Femur (tissue), 1 donor: ENCODE measurements around the gene P3R3URF.

Source experiments
- DNase-seq: peaks from one replicate; pipeline ENCODE4 v3.0.0-alpha.2; 2017

Gene P3R3URF

GRCh38 chr1:46171351-46171750 is 4.9 kb downstream of the P3R3URF start:
- DNase-seq, result no peak

GRCh38 chr1:46169811-46170454 is 6.4 kb downstream of the P3R3URF start:
- no peak for DNase-seq

- DNase-seq, result no peak
Measured at GRCh38 chr1:46168477-46168876, 7.8 kb downstream of the P3R3URF start.

GRCh38 chr1:46166521-46167462 is 9.5 kb downstream of the P3R3URF start:
- DNase-seq, result peak; percentile 57

GRCh38 chr1:46160212-46160611 is 16.1 kb downstream of the P3R3URF start:
- DNase-seq, result no peak

GRCh38 chr1:46159516-46159915 is 16.8 kb downstream of the P3R3URF start:
- DNase-seq, result no peak

GRCh38 chr1:46158312-46159281 is 17.7 kb downstream of the P3R3URF start:
- DNase-seq, result no peak

- no peak for DNase-seq
Measured at GRCh38 chr1:46157916-46158311, 18.4 kb downstream of the P3R3URF start.

- no peak for DNase-seq
Measured at GRCh38 chr1:46153732-46154131, 22.6 kb downstream of the P3R3URF start.

GRCh38 chr1:46153228-46153627 is 23.1 kb downstream of the P3R3URF start:
- no peak for DNase-seq

- no peak for DNase-seq
Measured at GRCh38 chr1:46152016-46152415, 24.3 kb downstream of the P3R3URF start.

GRCh38 chr1:46150085-46150484 is 26.2 kb downstream of the P3R3URF start:
- DNase-seq, result no peak

- no peak for DNase-seq
Measured at GRCh38 chr1:46148318-46148717, 28.0 kb downstream of the P3R3URF start.

- no peak for DNase-seq
Measured at GRCh38 chr1:46137916-46138315, 38.4 kb downstream of the P3R3URF start.

GRCh38 chr1:46136711-46137110 is 39.6 kb downstream of the P3R3URF start:
- DNase-seq, result no peak

GRCh38 chr1:46134660-46135331 is 41.5 kb downstream of the P3R3URF start:
- DNase-seq, result no peak

GRCh38 chr1:46133781-46134350 is 42.4 kb downstream of the P3R3URF start:
- no peak for DNase-seq

GRCh38 chr1:46133181-46133658 is 43.1 kb downstream of the P3R3URF start:
- no peak for DNase-seq

- peak; percentile 99 for DNase-seq
Measured at GRCh38 chr1:46132529-46133180, 43.6 kb downstream of the P3R3URF start, which contains the start of gene PIK3R3. PIK3R3 (minus strand) TSS chr1:46132629; CDS start chr1:46131952, 677 bp downstream.

- DNase-seq, result peak; percentile 43
Measured at GRCh38 chr1:46131712-46132528, 44.4 kb downstream of the P3R3URF start.
